HEK293 (cell line): Measurements from ENCODE around the gene PLCB1.

Experiments used
- HOXA7 ChIP-seq: sonication (generic); formaldehyde crosslinking; IDR thresholded peaks from 2 replicates; pipeline ENCODE4 v1.8.1; 2022; ENCODE audit warnings: missing genetic modification reagents, borderline replicate concordance
- PRDM1 ChIP-seq: fragments of 450-650 bp; formaldehyde crosslinking; IDR thresholded peaks from 2 replicates; pipeline ENCODE4; 2016; ENCODE audit warnings: missing biosample characterization, missing genetic modification characterization
- SP7 ChIP-seq: fragments of 450-650 bp; formaldehyde crosslinking; IDR thresholded peaks from 2 replicates; pipeline ENCODE4 v1.5.1; 2016; ENCODE audit warnings: missing biosample characterization, missing genetic modification characterization
- ZNF239 ChIP-seq: fragments of 450-650 bp; formaldehyde crosslinking; IDR thresholded peaks from 2 replicates; pipeline ENCODE4 v1.5.1; 2016; ENCODE audit warnings: missing biosample characterization, missing genetic modification characterization
- ZNF521 ChIP-seq: fragments of 450-650 bp; formaldehyde crosslinking; IDR thresholded peaks from 2 replicates; pipeline ENCODE4 v1.5.1; 2017; ENCODE audit warnings: missing biosample characterization, mild to moderate bottlenecking, missing genetic modification characterization
- TF ChIP-seq, protein P1 (sequence below): fragments of 450-650 bp; IDR thresholded peaks from 2 replicates; pipeline ENCODE4 v1.5.1; 2018; ENCODE audit warnings: missing biosample characterization, mild to moderate bottlenecking, missing genetic modification characterization
- TF ChIP-seq, protein P2 (sequence below): fragments of 450-650 bp; formaldehyde crosslinking; IDR thresholded peaks from 2 replicates; pipeline ENCODE4 v1.5.1; 2016; ENCODE audit warnings: missing biosample characterization, missing genetic modification characterization
- TF ChIP-seq, protein P3 (sequence below): fragments of 450-650 bp; formaldehyde crosslinking; IDR thresholded peaks from 2 replicates; pipeline ENCODE4 v1.5.1; 2016; ENCODE audit warnings: missing biosample characterization, missing genetic modification characterization
- TF ChIP-seq, protein P4 (sequence below): fragments of 450-650 bp; formaldehyde crosslinking; IDR thresholded peaks from 2 replicates; pipeline ENCODE4 v1.5.1; 2016; ENCODE audit warnings: missing biosample characterization, missing genetic modification characterization

DNA sequence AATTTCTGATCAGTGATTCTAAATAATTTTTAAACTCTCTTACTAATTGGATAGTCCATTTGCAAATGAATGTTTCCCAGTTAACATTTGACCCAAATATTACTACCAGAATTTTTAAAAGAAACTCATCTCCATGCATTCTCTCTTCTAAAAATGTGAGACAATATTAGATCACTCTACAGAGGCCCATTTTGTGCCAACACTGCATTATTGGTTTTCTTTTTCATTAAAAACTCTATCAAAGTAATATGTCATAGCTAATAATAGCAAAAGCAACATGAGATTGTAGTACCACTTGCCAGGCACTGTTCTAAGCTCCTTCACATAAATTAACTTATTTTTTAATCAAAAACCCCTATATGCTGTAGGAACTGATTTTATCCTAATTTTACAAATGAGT, 591.2 kb downstream of the PLCB1 start:
- no peak for TF ChIP-seq HOXA7
- TF ChIP-seq PRDM1 (tag by site-specific recombination), result no peak
- TF ChIP-seq ZNF239 (tag by site-specific recombination), result no peak
- TF ChIP-seq, protein P1, sequence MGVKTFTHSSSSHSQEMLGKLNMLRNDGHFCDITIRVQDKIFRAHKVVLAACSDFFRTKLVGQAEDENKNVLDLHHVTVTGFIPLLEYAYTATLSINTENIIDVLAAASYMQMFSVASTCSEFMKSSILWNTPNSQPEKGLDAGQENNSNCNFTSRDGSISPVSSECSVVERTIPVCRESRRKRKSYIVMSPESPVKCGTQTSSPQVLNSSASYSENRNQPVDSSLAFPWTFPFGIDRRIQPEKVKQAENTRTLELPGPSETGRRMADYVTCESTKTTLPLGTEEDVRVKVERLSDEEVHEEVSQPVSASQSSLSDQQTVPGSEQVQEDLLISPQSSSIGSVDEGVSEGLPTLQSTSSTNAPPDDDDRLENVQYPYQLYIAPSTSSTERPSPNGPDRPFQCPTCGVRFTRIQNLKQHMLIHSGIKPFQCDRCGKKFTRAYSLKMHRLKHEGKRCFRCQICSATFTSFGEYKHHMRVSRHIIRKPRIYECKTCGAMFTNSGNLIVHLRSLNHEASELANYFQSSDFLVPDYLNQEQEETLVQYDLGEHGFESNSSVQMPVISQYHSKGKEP (tag by site-specific recombination), result no peak
- no peak for TF ChIP-seq SP7 (tag by site-specific recombination)
- TF ChIP-seq ZNF521, result no peak
- TF ChIP-seq, protein P2, sequence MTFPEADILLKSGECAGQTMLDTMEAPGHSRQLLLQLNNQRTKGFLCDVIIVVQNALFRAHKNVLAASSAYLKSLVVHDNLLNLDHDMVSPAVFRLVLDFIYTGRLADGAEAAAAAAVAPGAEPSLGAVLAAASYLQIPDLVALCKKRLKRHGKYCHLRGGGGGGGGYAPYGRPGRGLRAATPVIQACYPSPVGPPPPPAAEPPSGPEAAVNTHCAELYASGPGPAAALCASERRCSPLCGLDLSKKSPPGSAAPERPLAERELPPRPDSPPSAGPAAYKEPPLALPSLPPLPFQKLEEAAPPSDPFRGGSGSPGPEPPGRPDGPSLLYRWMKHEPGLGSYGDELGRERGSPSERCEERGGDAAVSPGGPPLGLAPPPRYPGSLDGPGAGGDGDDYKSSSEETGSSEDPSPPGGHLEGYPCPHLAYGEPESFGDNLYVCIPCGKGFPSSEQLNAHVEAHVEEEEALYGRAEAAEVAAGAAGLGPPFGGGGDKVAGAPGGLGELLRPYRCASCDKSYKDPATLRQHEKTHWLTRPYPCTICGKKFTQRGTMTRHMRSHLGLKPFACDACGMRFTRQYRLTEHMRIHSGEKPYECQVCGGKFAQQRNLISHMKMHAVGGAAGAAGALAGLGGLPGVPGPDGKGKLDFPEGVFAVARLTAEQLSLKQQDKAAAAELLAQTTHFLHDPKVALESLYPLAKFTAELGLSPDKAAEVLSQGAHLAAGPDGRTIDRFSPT, result no peak
- TF ChIP-seq, protein P3, sequence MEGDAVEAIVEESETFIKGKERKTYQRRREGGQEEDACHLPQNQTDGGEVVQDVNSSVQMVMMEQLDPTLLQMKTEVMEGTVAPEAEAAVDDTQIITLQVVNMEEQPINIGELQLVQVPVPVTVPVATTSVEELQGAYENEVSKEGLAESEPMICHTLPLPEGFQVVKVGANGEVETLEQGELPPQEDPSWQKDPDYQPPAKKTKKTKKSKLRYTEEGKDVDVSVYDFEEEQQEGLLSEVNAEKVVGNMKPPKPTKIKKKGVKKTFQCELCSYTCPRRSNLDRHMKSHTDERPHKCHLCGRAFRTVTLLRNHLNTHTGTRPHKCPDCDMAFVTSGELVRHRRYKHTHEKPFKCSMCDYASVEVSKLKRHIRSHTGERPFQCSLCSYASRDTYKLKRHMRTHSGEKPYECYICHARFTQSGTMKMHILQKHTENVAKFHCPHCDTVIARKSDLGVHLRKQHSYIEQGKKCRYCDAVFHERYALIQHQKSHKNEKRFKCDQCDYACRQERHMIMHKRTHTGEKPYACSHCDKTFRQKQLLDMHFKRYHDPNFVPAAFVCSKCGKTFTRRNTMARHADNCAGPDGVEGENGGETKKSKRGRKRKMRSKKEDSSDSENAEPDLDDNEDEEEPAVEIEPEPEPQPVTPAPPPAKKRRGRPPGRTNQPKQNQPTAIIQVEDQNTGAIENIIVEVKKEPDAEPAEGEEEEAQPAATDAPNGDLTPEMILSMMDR (tag by site-specific recombination), result no peak
- TF ChIP-seq, protein P4, sequence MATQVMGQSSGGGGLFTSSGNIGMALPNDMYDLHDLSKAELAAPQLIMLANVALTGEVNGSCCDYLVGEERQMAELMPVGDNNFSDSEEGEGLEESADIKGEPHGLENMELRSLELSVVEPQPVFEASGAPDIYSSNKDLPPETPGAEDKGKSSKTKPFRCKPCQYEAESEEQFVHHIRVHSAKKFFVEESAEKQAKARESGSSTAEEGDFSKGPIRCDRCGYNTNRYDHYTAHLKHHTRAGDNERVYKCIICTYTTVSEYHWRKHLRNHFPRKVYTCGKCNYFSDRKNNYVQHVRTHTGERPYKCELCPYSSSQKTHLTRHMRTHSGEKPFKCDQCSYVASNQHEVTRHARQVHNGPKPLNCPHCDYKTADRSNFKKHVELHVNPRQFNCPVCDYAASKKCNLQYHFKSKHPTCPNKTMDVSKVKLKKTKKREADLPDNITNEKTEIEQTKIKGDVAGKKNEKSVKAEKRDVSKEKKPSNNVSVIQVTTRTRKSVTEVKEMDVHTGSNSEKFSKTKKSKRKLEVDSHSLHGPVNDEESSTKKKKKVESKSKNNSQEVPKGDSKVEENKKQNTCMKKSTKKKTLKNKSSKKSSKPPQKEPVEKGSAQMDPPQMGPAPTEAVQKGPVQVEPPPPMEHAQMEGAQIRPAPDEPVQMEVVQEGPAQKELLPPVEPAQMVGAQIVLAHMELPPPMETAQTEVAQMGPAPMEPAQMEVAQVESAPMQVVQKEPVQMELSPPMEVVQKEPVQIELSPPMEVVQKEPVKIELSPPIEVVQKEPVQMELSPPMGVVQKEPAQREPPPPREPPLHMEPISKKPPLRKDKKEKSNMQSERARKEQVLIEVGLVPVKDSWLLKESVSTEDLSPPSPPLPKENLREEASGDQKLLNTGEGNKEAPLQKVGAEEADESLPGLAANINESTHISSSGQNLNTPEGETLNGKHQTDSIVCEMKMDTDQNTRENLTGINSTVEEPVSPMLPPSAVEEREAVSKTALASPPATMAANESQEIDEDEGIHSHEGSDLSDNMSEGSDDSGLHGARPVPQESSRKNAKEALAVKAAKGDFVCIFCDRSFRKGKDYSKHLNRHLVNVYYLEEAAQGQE (tag by site-specific recombination), result no peak
